ENCODE data around the gene ATL1.

Gene ATL1

GRCh38 chr14:50559990-50560930 is at the start of gene ATL1:
Gene ATL1, plus strand, starts transcription at chr14:50560145. Its CDS starts 121 bp downstream, at chr14:50560266.
- DNase-seq = peak; percentile 18

GRCh38 chr14:50510157-50510556 is 49.8 kb upstream of the ATL1 start:
- DNase-seq = no peak

GRCh38 chr14:50512463-50512862 is 47.5 kb upstream of the ATL1 start:
- DNase-seq = no peak

GRCh38 chr14:50516091-50516490 is 43.9 kb upstream of the ATL1 start:
- DNase-seq = no peak

- peak; percentile 10 for DNase-seq
These were observed 38.8 kb upstream of the ATL1 start for GRCh38 chr14:50520947-50521815.

- no peak for DNase-seq
These were observed 38.0 kb upstream of the ATL1 start for GRCh38 chr14:50521912-50522341.

- no peak for DNase-seq
These were observed 36.5 kb upstream of the ATL1 start for GRCh38 chr14:50523271-50524041.

GRCh38 chr14:50524060-50524459 is 35.9 kb upstream of the ATL1 start:
- no peak for DNase-seq

GRCh38 chr14:50524731-50525515 is 35.0 kb upstream of the ATL1 start:
- no peak for DNase-seq

GRCh38 chr14:50528000-50528399 is 31.9 kb upstream of the ATL1 start:
- DNase-seq = no peak

GRCh38 chr14:50529288-50530179 is 30.4 kb upstream of the ATL1 start:
- no peak for DNase-seq

- DNase-seq = no peak
These were observed 29.6 kb upstream of the ATL1 start for GRCh38 chr14:50530358-50530757.

GRCh38 chr14:50530794-50531365 is 29.1 kb upstream of the ATL1 start:
- no peak for DNase-seq

GRCh38 chr14:50531595-50532501 is 28.1 kb upstream of the ATL1 start:
- peak; percentile 18 for DNase-seq

- peak; percentile 86 for DNase-seq
These were observed 27.3 kb upstream of the ATL1 start, which contains the start of gene MAP4K5 for GRCh38 chr14:50532502-50533240. Gene MAP4K5, minus strand, starts transcription at chr14:50532569. Its CDS starts 520 bp downstream, at chr14:50532049.

GRCh38 chr14:50533241-50533705 is 26.7 kb upstream of the ATL1 start:
- DNase-seq = no peak

- no peak for DNase-seq
These were observed 26.1 kb upstream of the ATL1 start for GRCh38 chr14:50533806-50534205.

GRCh38 chr14:50534416-50534815 is 25.5 kb upstream of the ATL1 start:
- DNase-seq = no peak
